Left ventricle myocardium inferior (tissue), 1 donor: ENCODE data around the gene DEFB132. TPM values are rescaled to one million over a fixed set of nuclear protein-coding genes. Genes with fewer than 3 reads are reported as not detected.

Experiments
- DNase-seq: peaks from one replicate; pipeline ENCODE4 v3.0.0-alpha.2; 2020
- H3K27ac ChIP-seq: fragments of 200-600 bp; replicated peaks from 2 replicates; pipeline ENCODE4 v1.8.0; 2021
- H3K27me3 ChIP-seq: fragments of 200-600 bp; 2 replicates; pipeline ENCODE4 v1.8.0; 2021; ENCODE audit warnings: low read depth
- H3K36me3 ChIP-seq: fragments of 200-600 bp; 2 replicates; pipeline ENCODE4 v1.8.0; 2021
- H3K4me1 ChIP-seq: fragments of 200-600 bp; 2 replicates; pipeline ENCODE4 v1.8.0; 2021
- H3K4me3 ChIP-seq: fragments of 200-600 bp; 2 replicates; pipeline ENCODE4 v1.8.0; 2021; ENCODE audit warnings: mild to moderate bottlenecking, moderate library complexity
- H3K9me3 ChIP-seq: fragments of 200-600 bp; replicated peaks from 2 replicates; pipeline ENCODE4 v1.8.0; 2021
- intact Hi-C: fragments of 100-400 bp; cut with micrococcal nuclease; formaldehyde crosslinking; loops from one replicate; pipeline ENCODE4 v1.11.0; 2022
- total RNA-seq: library from RNA; stranded (reverse); fragmentation: NEBNext Ultra II Directional; extraction: Animal tissue kit (Norgen Biotek cat#: 25700); gene quantifications from one replicate; pipeline ENCODE4 v1.2.1, GENCODE V29; 2021
- TF ChIP-seq, protein P1 (sequence below): fragments of 200-600 bp; IDR thresholded peaks from 2 replicates; pipeline ENCODE4 v1.8.0; 2021; ENCODE audit warnings: antibody characterized with exemption, mild to moderate bottlenecking, borderline replicate concordance
- donor health status: DM: no; HTN: yes; CAD: no; lungs with severe emphysema.

The DEFB132 gene
- total RNA-seq, 1 donor from 2014 or later = not detected

DNA sequence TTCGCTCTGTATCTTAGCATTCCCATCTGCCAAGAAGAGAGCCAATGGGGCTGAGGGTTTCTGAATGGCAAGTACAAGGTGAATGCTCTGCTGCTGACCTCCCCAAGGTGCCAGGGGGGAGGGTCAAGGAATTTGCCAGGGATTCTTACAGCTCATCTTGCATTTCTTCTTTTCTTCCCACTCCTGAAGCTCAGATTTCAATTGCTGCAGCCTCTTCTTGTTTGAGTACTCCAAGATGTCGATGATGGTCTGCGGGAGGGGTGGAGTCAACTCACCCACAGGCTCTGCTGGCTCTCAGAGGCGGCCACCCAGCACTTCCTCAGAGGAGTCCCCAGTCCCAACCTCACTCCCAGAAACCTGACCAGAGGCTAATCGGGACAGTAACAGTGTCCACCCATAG, 20.7 kb downstream of the DEFB132 start:
- TF ChIP-seq, protein P1, sequence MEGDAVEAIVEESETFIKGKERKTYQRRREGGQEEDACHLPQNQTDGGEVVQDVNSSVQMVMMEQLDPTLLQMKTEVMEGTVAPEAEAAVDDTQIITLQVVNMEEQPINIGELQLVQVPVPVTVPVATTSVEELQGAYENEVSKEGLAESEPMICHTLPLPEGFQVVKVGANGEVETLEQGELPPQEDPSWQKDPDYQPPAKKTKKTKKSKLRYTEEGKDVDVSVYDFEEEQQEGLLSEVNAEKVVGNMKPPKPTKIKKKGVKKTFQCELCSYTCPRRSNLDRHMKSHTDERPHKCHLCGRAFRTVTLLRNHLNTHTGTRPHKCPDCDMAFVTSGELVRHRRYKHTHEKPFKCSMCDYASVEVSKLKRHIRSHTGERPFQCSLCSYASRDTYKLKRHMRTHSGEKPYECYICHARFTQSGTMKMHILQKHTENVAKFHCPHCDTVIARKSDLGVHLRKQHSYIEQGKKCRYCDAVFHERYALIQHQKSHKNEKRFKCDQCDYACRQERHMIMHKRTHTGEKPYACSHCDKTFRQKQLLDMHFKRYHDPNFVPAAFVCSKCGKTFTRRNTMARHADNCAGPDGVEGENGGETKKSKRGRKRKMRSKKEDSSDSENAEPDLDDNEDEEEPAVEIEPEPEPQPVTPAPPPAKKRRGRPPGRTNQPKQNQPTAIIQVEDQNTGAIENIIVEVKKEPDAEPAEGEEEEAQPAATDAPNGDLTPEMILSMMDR = no peak
- Histone ChIP-seq H3K27ac (no peak overlapping the region), H3K4me3 (no peak overlapping the region), H3K9me3 (no peaks in the 10 kb centered on the region), H3K27me3 (no peaks in the 10 kb centered on the region), H3K4me1 (peaks cover 5% of the 10 kb centered on the region), H3K36me3 (peaks cover 38% of the 10 kb centered on the region)
- intact Hi-C loops = no loop called here
- DNase-seq = no peak

DNA sequence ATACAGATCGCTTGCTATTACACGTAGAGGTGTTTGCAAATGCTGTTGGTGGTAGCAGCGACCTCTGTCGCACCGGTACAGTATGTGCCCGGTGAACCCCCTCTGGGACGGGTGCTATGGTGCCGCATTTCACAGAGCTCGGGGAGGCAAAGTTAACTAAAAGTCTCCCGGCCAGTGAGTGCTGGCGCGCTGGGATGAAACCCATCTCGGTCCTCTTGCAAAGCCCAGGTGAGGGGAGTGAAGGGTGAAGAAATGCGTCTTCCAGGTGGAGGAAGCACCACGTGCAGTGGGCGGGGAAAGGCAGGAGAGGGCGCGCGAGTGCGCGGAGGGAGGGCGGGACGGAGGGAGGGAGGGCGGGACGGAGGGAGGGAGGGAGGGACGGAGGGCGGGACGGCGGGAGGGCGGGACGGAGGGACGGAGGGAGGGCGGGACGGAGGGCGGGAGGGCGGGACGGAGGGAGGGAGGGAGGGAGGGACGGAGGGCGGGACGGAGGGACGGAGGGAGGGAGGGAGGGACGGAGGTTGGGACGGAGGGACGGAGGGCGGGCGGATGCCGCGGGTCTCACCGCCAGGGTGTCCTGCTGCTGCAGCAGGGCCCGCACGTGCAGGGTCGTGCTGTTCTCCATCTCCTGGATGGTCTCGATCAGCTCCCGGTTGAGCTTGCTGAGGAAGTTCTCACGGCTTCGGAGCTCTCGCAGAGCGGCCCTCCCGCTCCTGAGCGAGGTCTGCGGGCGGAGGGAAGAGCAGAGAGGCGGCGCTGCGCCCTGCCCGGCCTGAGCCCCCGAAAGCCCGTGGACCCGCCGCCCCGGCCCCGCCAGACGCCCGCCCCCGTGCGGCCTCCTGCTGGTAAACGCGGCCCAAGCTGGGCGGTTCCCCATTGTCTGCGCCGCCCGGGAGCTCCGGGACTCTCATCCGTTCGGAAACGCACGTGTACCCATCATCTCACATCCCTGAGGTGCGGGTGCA, 21.4 kb downstream of the DEFB132 start:
- no peaks in the 10 kb centered on the region for H3K9me3 ChIP-seq
- peaks cover 38% of the 10 kb centered on the region for H3K36me3 ChIP-seq
- peak overlapping the region; percentile 57 for H3K4me3 ChIP-seq
- TF ChIP-seq, protein P1 = peak; percentile 35
- peak overlapping the region; percentile 37 for H3K27ac ChIP-seq
- DNase-seq = peak; percentile 53
- H3K27me3 ChIP-seq = no peaks in the 10 kb centered on the region
- intact Hi-C loops = no loop called here
- H3K4me1 ChIP-seq = peaks cover 5% of the 10 kb centered on the region

DNA sequence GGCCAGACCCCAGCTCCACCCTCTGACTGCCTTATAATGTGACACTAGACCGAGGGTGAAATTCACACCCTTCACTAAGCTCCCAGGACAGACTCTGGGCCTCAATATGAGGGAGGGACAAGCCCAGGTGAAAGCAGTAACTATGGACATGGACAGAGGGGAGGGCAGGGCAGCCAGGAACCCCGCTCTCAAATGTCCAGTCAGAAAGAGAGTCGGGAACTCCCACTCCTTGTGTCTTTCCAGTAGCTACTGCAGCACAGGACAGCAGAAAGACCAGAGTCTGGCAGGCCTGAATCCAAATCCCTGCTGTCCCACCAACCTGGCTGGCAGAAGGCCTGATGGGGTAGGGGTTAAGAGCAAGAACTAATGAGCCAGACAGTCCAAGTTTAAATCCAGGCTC, 26.6 kb downstream of the DEFB132 start:
- no peak for DNase-seq
- no peaks in the 10 kb centered on the region for H3K9me3 ChIP-seq
- no peaks in the 10 kb centered on the region for H3K27me3 ChIP-seq
- intact Hi-C loops = no loop called here
- TF ChIP-seq, protein P1 = no peak
- no peak overlapping the region for H3K27ac ChIP-seq
- no peak overlapping the region for H3K4me3 ChIP-seq
- peaks cover 10% of the 10 kb centered on the region for H3K36me3 ChIP-seq
- H3K4me1 ChIP-seq = no peaks in the 10 kb centered on the region

DNA sequence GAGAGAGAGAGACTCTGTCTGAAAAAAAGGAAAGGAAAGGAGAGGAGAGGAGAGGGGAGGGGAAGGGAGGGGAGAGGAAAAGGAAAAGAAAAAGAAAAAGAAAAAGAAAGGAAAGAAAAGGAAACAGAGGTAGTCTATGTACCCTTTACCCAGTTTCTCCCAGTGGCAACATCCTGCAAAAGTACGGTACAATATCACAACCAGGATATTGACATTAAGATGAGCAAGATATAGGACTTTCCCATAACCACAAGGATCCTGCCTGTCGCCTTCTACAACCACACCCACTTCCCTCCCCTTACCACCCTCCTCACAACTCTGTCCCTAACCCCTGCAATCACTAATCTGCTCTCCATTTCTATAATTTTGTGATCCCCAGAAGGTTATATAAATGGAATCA, 29.0 kb downstream of the DEFB132 start:
- H3K4me3 ChIP-seq = no peak overlapping the region
- H3K36me3 ChIP-seq = no peaks in the 10 kb centered on the region
- TF ChIP-seq, protein P1 = no peak
- no peaks in the 10 kb centered on the region for H3K9me3 ChIP-seq
- no peaks in the 10 kb centered on the region for H3K27me3 ChIP-seq
- no peak for DNase-seq
- peaks cover 18% of the 10 kb centered on the region for H3K4me1 ChIP-seq
- H3K27ac ChIP-seq = no peak overlapping the region
- intact Hi-C loops = no loop called here

DNA sequence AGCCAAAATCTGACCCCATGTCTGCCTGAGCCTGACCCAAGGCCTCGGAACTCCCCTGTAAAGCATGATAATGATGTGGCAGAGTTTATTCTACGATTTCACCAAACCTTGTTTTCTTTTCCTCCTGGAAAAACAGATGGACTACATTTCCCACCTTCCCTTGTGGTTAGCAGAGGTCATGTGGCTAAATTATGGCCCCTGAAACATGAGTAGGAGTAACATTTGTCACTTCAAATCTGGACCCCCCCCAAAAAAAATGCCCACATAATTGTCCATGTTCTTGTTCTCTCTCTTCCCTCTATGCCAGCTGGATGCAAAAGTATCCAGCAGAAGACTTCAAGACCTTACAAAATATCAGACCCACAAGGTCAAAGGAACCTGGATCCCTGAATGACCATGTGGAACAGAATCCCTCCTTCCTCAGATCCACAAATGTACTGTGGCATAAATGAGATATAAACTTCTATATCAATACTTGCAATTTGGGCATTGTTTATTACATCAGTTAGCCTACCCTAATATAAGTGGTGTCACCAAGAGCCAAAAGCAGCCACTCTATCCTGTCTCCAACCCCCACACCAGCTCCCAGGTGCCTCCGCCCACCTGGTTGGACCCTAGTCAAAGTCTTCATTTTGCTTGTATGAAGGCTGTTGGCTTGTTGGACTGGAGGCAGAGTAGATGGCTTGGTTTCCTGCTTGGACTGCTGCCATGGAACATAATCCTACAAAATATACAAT, 31.6 kb downstream of the DEFB132 start:
- Histone ChIP-seq H3K27ac (peak overlapping the region; percentile 84), H3K9me3 (no peaks in the 10 kb centered on the region), H3K4me3 (peak overlapping the region; percentile 73), H3K36me3 (no peaks in the 10 kb centered on the region), H3K27me3 (no peaks in the 10 kb centered on the region), H3K4me1 (peaks cover 21% of the 10 kb centered on the region)
- DNase-seq = no peak
- intact Hi-C loops = no loop called here
- TF ChIP-seq, protein P1 = no peak
